ENCODE data around the gene MDGA2.

The MDGA2 gene

DNA sequence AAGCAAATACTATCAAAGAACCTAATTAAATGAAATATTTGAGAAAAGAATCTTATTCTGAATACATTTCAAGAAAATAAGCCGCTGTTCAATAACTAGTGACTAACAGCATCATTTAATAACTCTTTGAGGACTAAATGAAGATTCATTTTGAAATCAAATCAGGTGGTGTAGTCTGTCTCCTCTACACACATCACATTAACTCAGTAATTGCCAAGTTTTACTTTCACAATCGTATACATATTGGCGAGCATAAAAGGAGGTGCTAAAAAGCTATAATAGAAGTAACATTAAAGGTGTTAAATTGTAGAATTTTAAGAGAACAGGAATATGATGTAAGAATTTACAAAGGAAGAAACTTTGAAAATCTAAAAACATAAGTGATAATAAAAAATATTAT is 185.1 kb downstream of the MDGA2 start:
- no peak for DNase-seq

GRCh38 chr14:47485421-47485820 is 190.0 kb downstream of the MDGA2 start:
- no peak for DNase-seq

- DNase-seq = no peak
These were observed 192.0 kb downstream of the MDGA2 start for GRCh38 chr14:47483449-47483848.

DNA sequence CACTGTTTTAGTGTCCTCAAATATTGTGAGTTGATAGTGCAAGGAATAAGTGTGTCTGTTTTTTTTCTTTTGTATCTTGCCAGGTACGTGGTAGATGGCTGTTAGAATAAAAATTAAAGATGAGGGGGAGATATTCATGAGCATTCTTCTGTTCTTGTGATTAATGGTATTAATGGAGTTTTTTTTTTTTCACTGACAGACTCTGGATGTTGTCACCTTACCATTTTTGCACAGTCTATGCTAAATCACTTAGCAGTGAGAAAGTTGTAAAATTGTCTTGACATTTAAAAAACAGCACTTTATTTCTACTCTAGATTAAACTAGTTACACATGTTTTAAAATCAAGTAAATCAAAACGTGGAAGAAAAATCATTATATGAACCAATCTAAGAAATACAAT is 204.3 kb downstream of the MDGA2 start:
- DNase-seq = no peak

DNA sequence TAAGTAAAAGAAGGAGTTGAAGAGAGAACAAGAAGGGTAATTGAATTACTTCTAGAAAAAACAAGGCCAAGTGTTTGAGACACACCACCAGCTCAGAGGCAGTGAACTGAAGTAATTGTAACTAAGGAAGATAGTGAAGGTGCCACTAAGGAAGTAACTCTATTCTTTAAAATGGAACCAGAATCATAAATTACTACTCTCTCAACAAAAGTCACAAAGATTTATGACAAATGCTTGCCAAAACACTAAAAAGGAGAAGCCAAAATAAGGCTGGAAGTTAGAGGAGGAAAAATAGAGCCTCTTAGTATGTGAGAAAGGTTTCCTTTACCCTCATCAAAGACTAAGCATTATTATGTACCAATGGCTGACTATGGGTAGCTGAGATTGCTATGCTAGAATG is 208.5 kb downstream of the MDGA2 start:
- DNase-seq = no peak

GRCh38 chr14:47454025-47454424 is 221.4 kb downstream of the MDGA2 start:
- no peak for DNase-seq

DNA sequence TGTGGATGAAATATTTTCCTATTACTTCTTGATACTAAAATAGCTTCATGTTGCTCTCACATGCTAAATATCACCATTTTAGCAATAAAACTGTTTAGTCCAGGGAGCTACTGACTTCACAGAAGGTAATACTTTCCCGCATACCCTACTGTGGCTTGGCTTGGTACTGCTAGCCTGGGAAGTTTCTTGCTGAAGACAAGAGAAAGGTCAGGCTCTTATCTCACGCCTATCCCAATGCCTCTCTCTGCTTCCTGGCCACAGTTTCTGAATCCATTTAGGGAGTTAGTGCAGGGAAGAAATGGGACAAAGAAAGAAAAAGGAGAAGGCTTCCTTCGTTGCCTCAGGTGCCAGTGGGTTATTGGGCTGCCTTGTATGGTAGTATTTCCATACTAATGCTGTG is 228.3 kb downstream of the MDGA2 start:
- DNase-seq = no peak

DNA sequence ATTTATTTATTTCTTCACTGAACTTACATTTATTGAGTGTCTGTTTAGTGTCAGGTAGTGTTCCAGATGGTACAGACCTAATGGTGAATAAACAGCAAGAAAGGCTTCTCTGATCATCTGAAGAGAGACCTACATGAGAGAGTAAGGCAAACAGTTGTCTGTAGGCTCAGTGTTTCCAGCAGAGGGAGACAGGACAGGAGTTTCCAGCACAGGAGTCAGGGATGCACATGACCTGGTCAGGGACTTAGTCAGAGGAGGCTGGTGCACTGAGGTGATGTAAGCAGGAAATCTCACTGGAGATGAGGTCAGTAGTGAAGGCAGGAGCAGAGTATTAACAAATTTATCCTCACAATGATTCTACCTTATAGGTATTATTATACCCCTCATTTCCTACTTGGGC is 233.2 kb downstream of the MDGA2 start:
- DNase-seq = peak in 2 of 56 donors; percentile 3 to 5

- no peak for DNase-seq
These were observed 235.5 kb downstream of the MDGA2 start for GRCh38 chr14:47439953-47440352.

- DNase-seq = peak in 14 of 56 donors; percentile 5 to 37 (median 8)
These were observed 236.7 kb downstream of the MDGA2 start for GRCh38 chr14:47438650-47439140.

GRCh38 chr14:47435331-47435965 is 240.0 kb downstream of the MDGA2 start:
- peak in 2 of 56 donors; percentile 2 to 7 for DNase-seq

GRCh38 chr14:47427629-47428028 is 247.8 kb downstream of the MDGA2 start:
- DNase-seq = no peak

- DNase-seq = no peak
These were observed 250.1 kb downstream of the MDGA2 start for GRCh38 chr14:47425302-47425701.

GRCh38 chr14:47422191-47422590 is 253.2 kb downstream of the MDGA2 start:
- no peak for DNase-seq

GRCh38 chr14:47411523-47411922 is 263.9 kb downstream of the MDGA2 start:
- DNase-seq = no peak

DNA sequence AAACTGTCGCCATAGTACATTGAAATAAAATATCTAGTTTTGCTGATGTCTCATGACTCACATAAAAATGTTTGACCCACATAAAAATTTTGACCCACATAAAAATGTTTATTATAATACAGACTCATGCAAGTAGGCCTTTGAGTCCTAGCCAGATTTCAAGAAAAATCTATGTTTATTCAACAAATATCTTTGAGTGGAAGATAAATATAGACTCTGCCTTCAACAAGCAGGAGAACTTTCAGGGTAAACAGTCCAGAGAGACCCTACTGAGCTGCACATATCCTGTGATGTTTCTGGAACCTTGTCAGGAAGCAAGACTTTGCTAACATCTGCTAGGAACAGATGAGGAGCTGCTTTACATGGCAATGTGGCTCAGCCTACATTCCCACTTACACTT is 283.1 kb downstream of the MDGA2 start:
- DNase-seq = no peak

- DNase-seq = peak in 3 of 56 donors; percentile 4 to 15 (median 8)
These were observed 284.4 kb downstream of the MDGA2 start for GRCh38 chr14:47390831-47391504.

GRCh38 chr14:47389535-47389934 is 285.9 kb downstream of the MDGA2 start:
- DNase-seq = no peak

- no peak for DNase-seq
These were observed 309.4 kb downstream of the MDGA2 start for GRCh38 chr14:47366006-47366405.

DNA sequence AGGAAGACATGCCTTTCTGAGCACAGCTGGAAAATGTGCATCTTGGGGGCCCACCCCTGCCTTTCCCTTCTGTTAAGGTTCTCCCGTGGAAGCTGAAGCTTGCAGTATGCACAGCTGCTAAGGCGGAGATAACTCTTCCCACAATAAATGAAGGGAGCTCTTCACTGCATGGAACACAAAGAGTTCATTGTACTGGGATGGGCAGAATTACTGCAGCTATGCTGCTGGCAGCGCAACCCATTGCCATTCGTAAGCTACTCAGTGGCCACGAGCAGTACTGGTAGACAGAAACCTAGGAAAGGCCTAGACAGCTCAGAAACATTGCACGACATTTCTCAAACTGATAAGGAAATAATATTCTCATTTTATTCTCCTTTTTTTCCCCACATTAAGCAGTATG is 310.2 kb downstream of the MDGA2 start:
- peak in 50 of 56 donors; percentile 1 to 87 (median 47) for DNase-seq

GRCh38 chr14:47353186-47353585 is 322.2 kb downstream of the MDGA2 start:
- DNase-seq = no peak

GRCh38 chr14:47346849-47347248 is 328.6 kb downstream of the MDGA2 start:
- DNase-seq = no peak

DNA sequence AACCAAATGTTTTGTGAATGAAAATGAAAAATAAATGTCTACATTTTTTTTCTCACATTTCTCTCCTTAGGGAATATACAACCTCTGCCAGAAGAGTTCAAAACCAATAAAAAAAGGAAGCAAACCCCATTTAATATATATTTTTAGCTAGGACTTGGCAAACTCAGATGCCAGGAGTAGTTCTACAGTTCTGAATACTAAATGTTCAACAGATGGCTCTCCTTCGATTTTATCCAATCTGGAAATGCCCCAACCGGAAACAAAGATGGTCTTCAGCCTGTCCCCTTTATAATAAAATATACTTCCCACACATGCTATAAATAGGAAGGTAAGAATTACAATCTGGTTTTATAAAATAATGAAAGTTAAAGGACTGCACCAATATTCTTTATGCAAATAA is 330.4 kb downstream of the MDGA2 start:
- DNase-seq = no peak
